GM21515 (cell line): ENCODE results near the gene RFTN2.
"Not testable (repeated sequence)": the region's sequence is repeated elsewhere in the genome, so short reads cannot be mapped to it uniquely, and the experiment has no call there.

Experiments
- ATAC-seq: cut with Tn5 transposase; IDR thresholded peaks from one replicate; pipeline ENCODE4 v1.9.1; 2021; ENCODE audit not compliant: unreplicated experiment

Gene RFTN2

GRCh38 chr2:197555467-197555866, 119.9 kb downstream of the RFTN2 start:
- no peak for ATAC-seq

DNA sequence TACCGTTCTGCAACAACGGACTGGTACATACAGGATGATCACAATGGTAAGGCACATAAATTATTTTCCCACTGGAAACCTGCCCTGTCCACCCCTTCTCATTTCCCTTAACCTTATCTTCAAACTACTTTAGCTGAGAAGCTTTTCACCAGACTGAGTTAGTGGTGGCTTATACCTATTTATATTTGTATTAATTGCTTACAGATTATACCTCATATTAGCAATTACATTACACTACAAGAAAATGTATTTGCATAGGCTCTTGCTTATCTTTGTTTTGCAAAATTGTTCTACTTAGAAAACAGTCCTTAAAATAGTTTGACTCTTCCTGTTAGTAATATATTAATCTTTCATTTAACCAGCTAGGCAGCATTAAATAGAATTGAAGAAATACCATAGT, 124.1 kb downstream of the RFTN2 start:
- not testable (repeated sequence) for ATAC-seq

GRCh38 chr2:197548582-197548981, 126.8 kb downstream of the RFTN2 start:
- ATAC-seq: no peak

- ATAC-seq: no peak
These were observed 128.1 kb downstream of the RFTN2 start for GRCh38 chr2:197547163-197547900.

GRCh38 chr2:197543206-197543605, 132.2 kb downstream of the RFTN2 start:
- no peak for ATAC-seq

DNA sequence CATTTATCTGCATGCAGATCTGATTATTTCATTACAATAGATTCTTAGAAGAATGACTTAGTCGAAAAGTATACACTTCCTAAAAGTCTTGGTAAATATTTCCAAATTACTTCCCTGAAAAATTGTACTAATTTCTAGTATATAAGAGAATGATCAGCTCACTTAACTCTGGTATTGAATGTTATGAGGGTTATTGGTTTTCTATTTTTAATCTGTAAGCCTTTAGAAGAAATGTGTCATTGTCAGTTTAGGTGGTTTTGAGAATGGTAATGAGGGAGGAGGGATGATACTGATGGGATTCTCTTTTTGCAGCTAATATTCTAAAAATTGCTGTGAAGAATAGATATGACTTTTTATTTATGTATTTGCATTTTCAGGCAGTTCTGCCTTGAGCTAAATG, 135.7 kb downstream of the RFTN2 start:
- ATAC-seq: no peak

- ATAC-seq: no peak
These were observed 137.0 kb downstream of the RFTN2 start for GRCh38 chr2:197538412-197538811.
